GM12864 (cell line): ENCODE measurements around the gene TMEM255B.
"Not testable (repeated sequence)": the region's sequence is repeated elsewhere in the genome, so short reads cannot be mapped to it uniquely, and the experiment has no call there.

Experiments used
- DNase-seq: peaks from one replicate; pipeline ENCODE4 v3.0.0-alpha.2; 2011; ENCODE audit warnings: low read depth
- H3K4me3 ChIP-seq: 2 replicates; pipeline ENCODE4 v1.5.1; 2011; ENCODE audit warnings: mild to moderate bottlenecking, low read depth, low read length, control low read depth
- CTCF ChIP-seq: IDR thresholded peaks from 2 replicates; pipeline ENCODE4 v1.5.1; 2011; ENCODE audit warnings: low read depth, mild to moderate bottlenecking, moderate library complexity, low read length, control low read depth, inconsistent platforms; ENCODE audit errors: missing control alignments

Gene TMEM255B

GRCh38 chr13:113751491-113751890, 7.5 kb upstream of the TMEM255B start:
- DNase-seq = no peak
- no peak for TF ChIP-seq CTCF
- H3K4me3 ChIP-seq = no peak overlapping the region

GRCh38 chr13:113752211-113752986, 6.6 kb upstream of the TMEM255B start:
- not testable (repeated sequence) for DNase-seq, H3K4me3 ChIP-seq

GRCh38 chr13:113753171-113753570, 5.9 kb upstream of the TMEM255B start:
- DNase-seq = no peak
- no peak for TF ChIP-seq CTCF
- no peak overlapping the region for H3K4me3 ChIP-seq

GRCh38 chr13:113754242-113754641, 4.8 kb upstream of the TMEM255B start:
- TF ChIP-seq CTCF = no peak
- no peak overlapping the region for H3K4me3 ChIP-seq
- no peak for DNase-seq

- no peak for DNase-seq
- TF ChIP-seq CTCF = no peak
- H3K4me3 ChIP-seq = no peak overlapping the region
Measured at GRCh38 chr13:113754691-113755090, 4.3 kb upstream of the TMEM255B start.

GRCh38 chr13:113756441-113757097, 2.5 kb upstream of the TMEM255B start:
- DNase-seq = no peak
- no peak overlapping the region for H3K4me3 ChIP-seq
- TF ChIP-seq CTCF = no peak

- DNase-seq = no peak
- no peak for TF ChIP-seq CTCF
- H3K4me3 ChIP-seq = peak overlapping the region; percentile 60
Measured at GRCh38 chr13:113759525-113760137, 605 bp downstream of the TMEM255B start.
